Ishikawa (cell line): ENCODE data around the gene CSF2.

ENCODE experiments used
- CEBPB ChIP-seq: IDR thresholded peaks from 2 replicates; pipeline ENCODE4 v1.6.1; 2012
- CREB1 ChIP-seq: IDR thresholded peaks from 2 replicates; pipeline ENCODE4 v1.6.1; 2012; ENCODE audit warnings: low read depth
- EGR1 ChIP-seq: IDR thresholded peaks from 2 replicates; pipeline ENCODE4 v1.6.1; 2012
- EP300 ChIP-seq: IDR thresholded peaks from 2 replicates; pipeline ENCODE4 v1.6.1; 2012; ENCODE audit warnings: borderline replicate concordance
- FOXM1 ChIP-seq: IDR thresholded peaks from 2 replicates; pipeline ENCODE4 v1.6.1; 2012; ENCODE audit warnings: low read depth, borderline replicate concordance
- NFIC ChIP-seq: IDR thresholded peaks from 2 replicates; pipeline ENCODE4 v1.6.1; 2012
- RAD21 ChIP-seq: IDR thresholded peaks from 2 replicates; pipeline ENCODE4 v1.6.1; 2012; ENCODE audit warnings: low read depth
- TAF1 ChIP-seq: IDR thresholded peaks from 2 replicates; pipeline ENCODE4 v1.6.1; 2012; ENCODE audit warnings: low read depth, mild to moderate bottlenecking
- TCF12 ChIP-seq: IDR thresholded peaks from 2 replicates; pipeline ENCODE4 v1.6.1; 2012; ENCODE audit warnings: low read depth
- TEAD4 ChIP-seq: IDR thresholded peaks from 2 replicates; pipeline ENCODE4 v1.6.1; 2012
- YY1 ChIP-seq: IDR thresholded peaks from 2 replicates; pipeline ENCODE4 v1.6.1; 2012; ENCODE audit warnings: low read depth
- ZBTB7A ChIP-seq: IDR thresholded peaks from 2 replicates; pipeline ENCODE4 v1.6.1; 2012; ENCODE audit warnings: low read depth
- TF ChIP-seq, protein P1 (sequence below): IDR thresholded peaks from 2 replicates; pipeline ENCODE4 v1.6.1; 2012
- TF ChIP-seq, protein P2 (sequence below): IDR thresholded peaks from 2 replicates; pipeline ENCODE4 v1.6.1; 2012; ENCODE audit warnings: low read depth, mild to moderate bottlenecking
- TF ChIP-seq, protein P3 (sequence below): IDR thresholded peaks from 2 replicates; pipeline ENCODE4 v1.6.1; 2012

CSF2 gene

DNA sequence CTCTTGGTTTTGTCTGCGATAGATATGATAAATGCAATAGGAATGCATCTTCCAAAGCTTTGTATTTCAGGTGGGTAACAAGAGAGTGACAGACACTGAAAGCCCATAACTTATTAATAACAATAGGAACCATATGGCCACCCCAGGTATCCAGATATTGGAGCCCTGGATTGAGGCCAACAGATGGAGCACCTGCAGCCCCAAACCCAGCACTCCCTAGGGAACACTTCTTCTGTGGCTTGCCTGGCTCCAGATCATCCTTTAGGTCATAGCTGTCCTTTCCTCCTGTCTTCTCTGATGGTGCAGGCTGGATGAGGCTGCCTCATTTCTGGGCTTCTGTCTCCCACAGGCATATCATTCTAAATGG, 18.2 kb upstream of the CSF2 start:
- TF ChIP-seq CREB1 (no peak), CEBPB (no peak), TEAD4 (no peak), EP300 (no peak), TCF12 (no peak), RAD21 (no peak), TAF1 (no peak), EGR1 (no peak), ZBTB7A (no peak), NFIC (no peak), YY1 (no peak), FOXM1 (no peak)
- TF ChIP-seq, protein P1, sequence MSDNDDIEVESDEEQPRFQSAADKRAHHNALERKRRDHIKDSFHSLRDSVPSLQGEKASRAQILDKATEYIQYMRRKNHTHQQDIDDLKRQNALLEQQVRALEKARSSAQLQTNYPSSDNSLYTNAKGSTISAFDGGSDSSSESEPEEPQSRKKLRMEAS = no peak
- TF ChIP-seq, protein P2, sequence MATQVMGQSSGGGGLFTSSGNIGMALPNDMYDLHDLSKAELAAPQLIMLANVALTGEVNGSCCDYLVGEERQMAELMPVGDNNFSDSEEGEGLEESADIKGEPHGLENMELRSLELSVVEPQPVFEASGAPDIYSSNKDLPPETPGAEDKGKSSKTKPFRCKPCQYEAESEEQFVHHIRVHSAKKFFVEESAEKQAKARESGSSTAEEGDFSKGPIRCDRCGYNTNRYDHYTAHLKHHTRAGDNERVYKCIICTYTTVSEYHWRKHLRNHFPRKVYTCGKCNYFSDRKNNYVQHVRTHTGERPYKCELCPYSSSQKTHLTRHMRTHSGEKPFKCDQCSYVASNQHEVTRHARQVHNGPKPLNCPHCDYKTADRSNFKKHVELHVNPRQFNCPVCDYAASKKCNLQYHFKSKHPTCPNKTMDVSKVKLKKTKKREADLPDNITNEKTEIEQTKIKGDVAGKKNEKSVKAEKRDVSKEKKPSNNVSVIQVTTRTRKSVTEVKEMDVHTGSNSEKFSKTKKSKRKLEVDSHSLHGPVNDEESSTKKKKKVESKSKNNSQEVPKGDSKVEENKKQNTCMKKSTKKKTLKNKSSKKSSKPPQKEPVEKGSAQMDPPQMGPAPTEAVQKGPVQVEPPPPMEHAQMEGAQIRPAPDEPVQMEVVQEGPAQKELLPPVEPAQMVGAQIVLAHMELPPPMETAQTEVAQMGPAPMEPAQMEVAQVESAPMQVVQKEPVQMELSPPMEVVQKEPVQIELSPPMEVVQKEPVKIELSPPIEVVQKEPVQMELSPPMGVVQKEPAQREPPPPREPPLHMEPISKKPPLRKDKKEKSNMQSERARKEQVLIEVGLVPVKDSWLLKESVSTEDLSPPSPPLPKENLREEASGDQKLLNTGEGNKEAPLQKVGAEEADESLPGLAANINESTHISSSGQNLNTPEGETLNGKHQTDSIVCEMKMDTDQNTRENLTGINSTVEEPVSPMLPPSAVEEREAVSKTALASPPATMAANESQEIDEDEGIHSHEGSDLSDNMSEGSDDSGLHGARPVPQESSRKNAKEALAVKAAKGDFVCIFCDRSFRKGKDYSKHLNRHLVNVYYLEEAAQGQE = no peak
- TF ChIP-seq, protein P3, sequence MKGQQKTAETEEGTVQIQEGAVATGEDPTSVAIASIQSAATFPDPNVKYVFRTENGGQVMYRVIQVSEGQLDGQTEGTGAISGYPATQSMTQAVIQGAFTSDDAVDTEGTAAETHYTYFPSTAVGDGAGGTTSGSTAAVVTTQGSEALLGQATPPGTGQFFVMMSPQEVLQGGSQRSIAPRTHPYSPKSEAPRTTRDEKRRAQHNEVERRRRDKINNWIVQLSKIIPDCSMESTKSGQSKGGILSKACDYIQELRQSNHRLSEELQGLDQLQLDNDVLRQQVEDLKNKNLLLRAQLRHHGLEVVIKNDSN = no peak

DNA sequence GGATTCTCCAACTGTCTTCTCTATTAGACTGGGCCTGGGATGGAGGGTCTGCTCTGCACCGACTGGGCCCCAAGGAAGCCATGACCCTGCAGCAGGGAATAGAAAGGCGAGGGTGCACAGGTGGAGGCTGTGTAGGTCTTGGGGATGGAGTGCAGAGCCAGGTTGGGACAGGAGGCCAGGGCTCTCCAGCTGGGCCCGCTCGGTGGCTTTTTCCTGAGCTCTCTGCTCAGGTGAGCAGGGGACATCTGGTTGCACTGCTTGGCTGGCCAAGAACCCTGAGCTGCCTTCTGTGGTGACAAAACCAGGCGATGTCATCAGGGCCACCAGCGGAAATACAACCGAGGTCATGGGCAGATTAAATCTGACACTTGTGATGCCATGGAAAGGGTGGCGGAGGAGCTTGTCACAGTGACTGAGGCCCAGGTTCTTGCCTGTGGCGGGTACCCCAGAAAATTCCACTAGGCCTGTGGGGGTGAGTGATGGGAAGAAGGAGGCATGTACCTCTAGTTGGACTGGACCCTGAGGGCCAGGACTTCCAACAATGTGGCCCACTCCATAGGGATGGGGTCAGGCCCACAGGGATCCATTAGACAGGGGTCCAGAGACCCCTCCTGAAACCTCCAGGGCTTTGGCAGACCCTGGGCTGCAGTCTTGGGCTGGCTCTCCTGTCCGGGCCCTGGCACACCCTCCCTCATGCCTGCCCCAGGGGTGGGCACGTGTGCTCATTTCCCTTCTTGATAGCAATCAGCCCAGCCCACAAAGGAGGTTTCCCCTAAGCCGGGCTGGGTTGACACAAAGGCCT, 17.6 kb upstream of the CSF2 start:
- TF ChIP-seq ZBTB7A (no peak), EP300 (no peak), CEBPB (no peak), NFIC (no peak), CREB1 (no peak), TCF12 (no peak)
- TF ChIP-seq, protein P1 = no peak

DNA sequence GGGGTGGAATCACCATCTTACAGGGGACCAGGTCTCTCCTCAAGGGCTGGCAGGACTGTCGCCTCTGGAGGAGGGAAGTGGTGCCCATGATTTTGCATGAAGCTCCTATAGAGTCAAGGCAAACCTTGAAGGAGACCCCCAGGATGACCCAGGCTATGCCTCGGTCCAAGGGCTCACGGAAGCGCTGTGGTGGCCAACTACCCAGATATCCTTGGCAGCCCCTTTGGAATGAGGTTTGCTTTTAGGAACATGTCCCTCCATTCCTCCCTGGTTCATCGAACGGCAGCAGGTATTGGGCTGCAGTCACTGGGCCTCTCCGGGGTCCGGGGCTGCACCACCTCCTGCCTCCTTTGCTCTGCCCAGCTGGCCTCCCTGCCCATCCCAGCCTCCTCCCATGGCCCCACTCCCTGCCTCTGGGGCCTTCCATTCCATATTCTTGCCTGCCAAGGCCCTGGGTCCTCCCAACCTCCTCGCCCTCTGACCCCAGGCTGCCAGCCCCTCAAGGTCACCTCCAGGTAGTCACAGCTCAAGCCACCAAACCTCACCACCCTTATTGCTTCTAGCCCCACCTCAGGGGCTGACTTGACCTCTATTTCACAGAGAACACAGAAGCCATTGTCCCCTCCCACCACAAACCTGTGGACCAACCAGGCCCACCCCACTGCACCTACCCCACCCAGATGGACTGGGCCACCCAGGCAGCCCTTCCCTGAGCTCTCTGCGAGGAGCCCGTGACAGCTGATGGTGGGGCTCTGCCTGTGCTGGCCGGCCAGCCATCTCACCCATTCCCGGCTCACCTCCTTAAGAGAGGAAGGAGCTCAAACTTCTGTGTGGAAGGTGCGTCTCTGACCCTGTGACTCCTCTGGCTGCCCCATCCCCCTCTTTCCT, 16.7 kb upstream of the CSF2 start:
- TF ChIP-seq TAF1 (no peak), NFIC (no peak), ZBTB7A (no peak), EGR1 (no peak), YY1 (no peak), TCF12 (no peak), RAD21 (no peak), CEBPB (no peak), EP300 (no peak), FOXM1 (no peak), TEAD4 (no peak), CREB1 (no peak)
- TF ChIP-seq, protein P3 = no peak
- TF ChIP-seq, protein P2 = no peak
- TF ChIP-seq, protein P1 = no peak

DNA sequence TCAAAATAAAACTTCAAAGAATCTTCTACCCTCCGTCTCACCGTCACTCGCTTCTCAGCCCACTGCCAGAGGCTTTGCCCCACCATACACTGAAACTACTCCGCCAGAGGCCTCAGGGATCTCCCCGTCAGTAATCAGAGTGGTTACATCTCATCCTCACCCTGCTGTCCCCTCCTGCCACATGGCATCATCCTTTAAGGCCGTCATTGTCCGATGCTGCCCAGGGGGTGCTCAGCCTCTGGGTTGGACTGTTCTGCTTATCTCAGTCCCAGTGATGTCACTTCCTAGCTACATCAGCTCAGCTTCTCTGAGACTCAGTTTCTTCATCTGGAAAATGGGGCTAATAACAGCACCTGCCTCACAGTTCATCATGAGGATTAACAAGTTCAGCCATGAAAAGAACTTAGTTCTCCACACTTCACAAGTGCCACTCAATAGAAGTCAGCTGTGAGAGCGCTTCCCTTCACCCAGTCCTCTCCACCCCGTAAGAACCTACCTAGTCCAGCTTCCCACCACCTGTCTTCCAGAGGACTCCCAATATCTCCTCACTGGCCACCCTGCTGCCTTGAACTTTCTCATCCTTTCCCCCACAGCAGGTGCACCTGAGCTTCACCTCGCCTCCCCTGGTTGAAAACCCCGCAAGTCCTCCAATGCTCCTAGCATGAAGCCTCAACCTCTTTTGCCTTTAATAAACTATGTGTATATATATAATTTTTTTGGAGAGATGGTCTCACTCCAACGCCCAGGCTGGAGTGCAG, 15.9 kb upstream of the CSF2 start:
- TF ChIP-seq EP300 = no peak
- TF ChIP-seq FOXM1 = no peak
- no peak for TF ChIP-seq TEAD4
- TF ChIP-seq ZBTB7A = no peak
- TF ChIP-seq CEBPB = no peak
- TF ChIP-seq RAD21 = no peak
- TF ChIP-seq, protein P1 = no peak
